ENCODE results near the gene SLC17A9. TPM values are rescaled to one million over a fixed set of nuclear protein-coding genes. Genes with fewer than 3 reads are reported as not detected.

SLC17A9 gene
- total RNA-seq, 2 experiments from 2014 or later: 4.7 to 5.8 TPM

GRCh38 chr20:62945771-62946339 is 6.7 kb upstream of the SLC17A9 start:
- no peak overlapping the region for H3K27ac Mint-ChIP-seq
- peaks cover 88% of the 10 kb centered on the region for H3K36me3 Mint-ChIP-seq (ENCODE audit: low read depth)
- no peak for DNase-seq
- ChIA-PET POLR2A (no interaction called here), CTCF (no interaction called here)
- peaks cover 7% of the 10 kb centered on the region for H3K4me1 Mint-ChIP-seq
- H3K27me3 Mint-ChIP-seq: no peaks in the 10 kb centered on the region
- no peak overlapping the region for H3K4me3 Mint-ChIP-seq
- peaks cover 3% of the 10 kb centered on the region for H3K9me3 Mint-ChIP-seq

GRCh38 chr20:62946918-62947317 is 5.6 kb upstream of the SLC17A9 start:
- no peaks in the 10 kb centered on the region for H3K27me3 Mint-ChIP-seq
- ChIA-PET POLR2A (no interaction called here), CTCF (no interaction called here)
- H3K4me1 Mint-ChIP-seq: peaks cover 5% of the 10 kb centered on the region
- no peak for DNase-seq
- no peak overlapping the region for H3K27ac Mint-ChIP-seq
- peaks cover 3% of the 10 kb centered on the region for H3K9me3 Mint-ChIP-seq
- no peak overlapping the region for H3K4me3 Mint-ChIP-seq
- H3K36me3 Mint-ChIP-seq (ENCODE audit: low read depth): peaks cover 80% of the 10 kb centered on the region

- POLR2A ChIA-PET: interaction anchor here (1.7 kb wide), 1 partner anchor 9 kb away, joined by 7 read pairs; no protein-coding TSS in a partner anchor
- H3K27ac Mint-ChIP-seq: no peak overlapping the region
- H3K27me3 Mint-ChIP-seq: no peaks in the 10 kb centered on the region
- DNase-seq: no peak
- H3K36me3 Mint-ChIP-seq (ENCODE audit: low read depth): peaks cover 73% of the 10 kb centered on the region
- CTCF ChIA-PET: no interaction called here
- peaks cover 8% of the 10 kb centered on the region for H3K4me1 Mint-ChIP-seq
- H3K4me3 Mint-ChIP-seq: no peak overlapping the region
- H3K9me3 Mint-ChIP-seq: peaks cover 3% of the 10 kb centered on the region
Observed at GRCh38 chr20:62947532-62948300, 4.8 kb upstream of the SLC17A9 start.

- Mint-ChIP-seq H3K4me3 (no peak overlapping the region), H3K36me3 (ENCODE audit: low read depth) (peaks cover 62% of the 10 kb centered on the region), H3K27me3 (no peaks in the 10 kb centered on the region), H3K4me1 (peaks cover 24% of the 10 kb centered on the region), H3K27ac (no peak overlapping the region), H3K9me3 (peaks cover 3% of the 10 kb centered on the region)
- CTCF ChIA-PET: no interaction called here
- POLR2A ChIA-PET: interaction anchor here (0.9 to 1.7 kb wide), 2 partner anchors 10 to 31 kb away, joined by 3 to 7 read pairs; no protein-coding TSS in a partner anchor
- DNase-seq: no peak
Observed at GRCh38 chr20:62949153-62949821, 3.2 kb upstream of the SLC17A9 start.

- Mint-ChIP-seq H3K4me3 (no peak overlapping the region), H3K27me3 (no peaks in the 10 kb centered on the region), H3K4me1 (peaks cover 29% of the 10 kb centered on the region), H3K9me3 (peaks cover 3% of the 10 kb centered on the region), H3K36me3 (ENCODE audit: low read depth) (peaks cover 56% of the 10 kb centered on the region), H3K27ac (no peak overlapping the region)
- CTCF ChIA-PET: no interaction called here
- no peak for DNase-seq
- POLR2A ChIA-PET: interaction anchor here (0.7 kb wide), 1 partner anchor 13 kb away, joined by 3 read pairs; no protein-coding TSS in a partner anchor
Observed at GRCh38 chr20:62949962-62950361, 2.5 kb upstream of the SLC17A9 start.

- no peak overlapping the region for H3K27ac Mint-ChIP-seq
- peaks cover 3% of the 10 kb centered on the region for H3K9me3 Mint-ChIP-seq
- H3K4me3 Mint-ChIP-seq: no peak overlapping the region
- H3K36me3 Mint-ChIP-seq (ENCODE audit: low read depth): peaks cover 48% of the 10 kb centered on the region
- no peak for DNase-seq
- CTCF ChIA-PET: no interaction called here
- no peaks in the 10 kb centered on the region for H3K27me3 Mint-ChIP-seq
- POLR2A ChIA-PET: no interaction called here
- peaks cover 29% of the 10 kb centered on the region for H3K4me1 Mint-ChIP-seq
Observed at GRCh38 chr20:62950741-62951140, 1.8 kb upstream of the SLC17A9 start.

GRCh38 chr20:62951143-62951895 is 1.2 kb upstream of the SLC17A9 start:
- Mint-ChIP-seq H3K27ac (peak overlapping the region; percentile 18), H3K36me3 (ENCODE audit: low read depth) (peaks cover 44% of the 10 kb centered on the region), H3K4me3 (no peak overlapping the region), H3K27me3 (no peaks in the 10 kb centered on the region), H3K9me3 (peaks cover 3% of the 10 kb centered on the region), H3K4me1 (peaks cover 29% of the 10 kb centered on the region)
- ChIA-PET POLR2A (no interaction called here), CTCF (no interaction called here)
- DNase-seq: no peak

- H3K9me3 Mint-ChIP-seq: peaks cover 3% of the 10 kb centered on the region
Observed at GRCh38 chr20:62951896-62952372, 575 bp upstream of the SLC17A9 start.

GRCh38 chr20:62952968-62953838 is 694 bp downstream of the SLC17A9 start:
- CTCF ChIA-PET: interaction anchor here (1.2 to 1.9 kb wide), 2 partner anchors 20 to 145 kb away, joined by 3 to 10 read pairs; no protein-coding TSS in a partner anchor
- DNase-seq: no peak
- H3K4me1 Mint-ChIP-seq: peaks cover 29% of the 10 kb centered on the region

More at GRCh38 chr20:62951896-62952372, 575 bp upstream of the SLC17A9 start:
- peak overlapping the region; percentile 27 for H3K4me3 Mint-ChIP-seq
- ChIA-PET CTCF (no interaction called here), POLR2A (interaction anchor here (1.6 kb wide), 1 partner anchor 33 kb away, joined by 5 read pairs; no protein-coding TSS in a partner anchor)
- H3K27ac Mint-ChIP-seq: peak overlapping the region; percentile 29
- no peaks in the 10 kb centered on the region for H3K27me3 Mint-ChIP-seq
- peaks cover 29% of the 10 kb centered on the region for H3K4me1 Mint-ChIP-seq
- peaks cover 38% of the 10 kb centered on the region for H3K36me3 Mint-ChIP-seq (ENCODE audit: low read depth)
- no peak for DNase-seq

GRCh38 chr20:62953839-62954703 is 1.6 kb downstream of the SLC17A9 start:
- peak overlapping the region; percentile 66 for H3K4me3 Mint-ChIP-seq
- peak; percentile 75 for DNase-seq
- peaks cover 16% of the 10 kb centered on the region for H3K36me3 Mint-ChIP-seq (ENCODE audit: low read depth)
- H3K27ac Mint-ChIP-seq: peak overlapping the region; percentile 87
- no peaks in the 10 kb centered on the region for H3K9me3 Mint-ChIP-seq
- peaks cover 29% of the 10 kb centered on the region for H3K4me1 Mint-ChIP-seq
- CTCF ChIA-PET: interaction anchor here (0.9 to 1.9 kb wide), 3 partner anchors 19 to 146 kb away, joined by 3 to 10 read pairs (median 3); no protein-coding TSS in a partner anchor
- H3K27me3 Mint-ChIP-seq: no peaks in the 10 kb centered on the region
- POLR2A ChIA-PET: interaction anchor here (0.8 to 2.6 kb wide), 9 partner anchors 11 to 94 kb away, joined by 3 to 24 read pairs (median 4); partner anchors contain the start of genes DIDO1, GID8 and TCFL5

More at GRCh38 chr20:62952968-62953838, 694 bp downstream of the SLC17A9 start:
- H3K27ac Mint-ChIP-seq: peak overlapping the region; percentile 87
- peak overlapping the region; percentile 66 for H3K4me3 Mint-ChIP-seq
- H3K27me3 Mint-ChIP-seq: no peaks in the 10 kb centered on the region
- H3K9me3 Mint-ChIP-seq: peaks cover 3% of the 10 kb centered on the region
- peaks cover 25% of the 10 kb centered on the region for H3K36me3 Mint-ChIP-seq (ENCODE audit: low read depth)
- POLR2A ChIA-PET: interaction anchor here (0.7 to 2.6 kb wide), 9 partner anchors 10 to 93 kb away, joined by 3 to 24 read pairs (median 4); partner anchors contain the start of genes DIDO1 and GID8
